ENCODE measurements around the gene TPM2. TPM values are rescaled to one million over a fixed set of nuclear protein-coding genes. Genes with fewer than 3 reads are reported as not detected.

Gene TPM2
- total and polyA plus RNA-seq, 2 donors (not counting 1 experiment from before 2014, with no cell fraction given) = 2.4 to 6.3 TPM

DNA sequence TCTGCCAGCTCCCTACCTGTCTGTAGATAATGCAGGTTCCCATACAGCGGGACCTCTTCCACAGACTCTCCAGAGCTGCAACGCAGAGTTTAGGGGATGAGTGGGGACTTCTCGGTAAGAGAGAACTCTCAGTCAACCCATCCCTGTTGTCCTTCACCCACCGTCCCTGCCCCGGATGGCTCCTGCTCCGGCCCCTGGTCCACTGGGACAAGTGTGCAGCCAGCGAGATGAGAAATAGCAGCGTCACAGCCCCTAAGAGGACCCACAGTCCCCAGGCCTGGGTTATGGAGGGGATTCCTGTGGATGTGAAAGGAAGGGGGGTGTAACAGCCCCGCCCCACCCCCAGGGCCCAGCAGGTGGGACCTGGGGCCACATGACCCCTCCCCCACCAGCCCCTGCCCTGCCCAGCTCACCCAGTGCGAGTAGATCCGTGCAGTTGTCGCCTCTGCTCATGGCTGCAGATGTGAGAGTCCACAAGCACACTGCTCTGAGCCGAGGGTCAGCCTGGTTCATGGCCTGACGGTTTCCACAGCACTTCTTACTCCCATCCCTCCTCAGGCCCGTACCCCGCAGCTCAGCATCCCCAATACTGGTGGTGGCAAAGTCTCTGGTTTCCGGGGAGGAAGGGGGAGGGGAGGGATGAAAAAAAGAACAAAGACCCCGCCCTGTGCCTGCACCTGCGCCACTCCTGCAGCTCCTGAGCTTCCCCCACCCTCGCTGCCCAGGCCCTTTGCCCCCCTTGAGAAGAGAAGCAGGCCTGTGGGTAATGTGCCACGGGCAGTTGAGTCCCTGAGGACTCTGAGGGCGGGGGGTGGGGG, 39.2 kb downstream of the TPM2 start, which contains the start of gene SIT1:
Gene SIT1, minus strand, starts transcription at position 591 of the 818 bp plus-strand sequence. Its CDS starts 78 bp downstream, at position 513.
- WGBS (ENCODE audit: insufficient coverage) = 14% methylated on average over 5 of the region's 22 CpGs
- H3K4me3 ChIP-seq (ENCODE audit: control extremely low read depth in 1 of 5, extremely low read depth in 1 of 5, insufficient read depth in 1 of 5, low read depth in 2 of 5, low read length in 4 of 5) = peak within 1 kb of the TSS; percentile 38 to 75 (median 65)

More for the DNA sequence above, 39.2 kb downstream of the TPM2 start, which contains the start of gene SIT1:
- H3K4me3 Mint-ChIP-seq = peak within 1 kb of the TSS; percentile 97
- H3K27me3 ChIP-seq (replicated peaks in 1 of 4; ENCODE audit: control extremely low read depth in 1 of 4, control insufficient read depth in 3 of 4, insufficient read depth in 4 of 4, low read length in 3 of 4) = no peaks in the 10 kb centered on the region
- CTCF ChIA-PET = interaction anchor here (0.8 to 15.0 kb wide), 8 partner anchors 10 to 81 kb away, joined by 3 to 357 read pairs (median 11); partner anchors contain the start of genes ARHGEF39, CCDC107, CD72 and CREB3
- intact Hi-C loops (cut with micrococcal nuclease) = no loop called here
- peaks cover 66% of the 10 kb centered on the region for H3K4me1 Mint-ChIP-seq
- H3K4me2 ChIP-seq (replicated peaks; ENCODE audit: low read depth, low read length, poor library complexity, severe bottlenecking) = peak within 1 kb of the TSS; percentile 93
- H2AFZ ChIP-seq (ENCODE audit: insufficient read depth, low read depth, low read length, poor library complexity, severe bottlenecking) = peak within 1 kb of the TSS; percentile 68
- H3K27me3 Mint-ChIP-seq = no peaks in the 10 kb centered on the region
- peak within 1 kb of the TSS; percentile 70 for H3K9ac ChIP-seq (ENCODE audit: low read length)
- DNase-seq (peak; percentile 57), ATAC-seq (ENCODE audit: low read depth) (peak; percentile 4)
- POLR2A ChIA-PET = interaction anchor here (0.7 to 9.7 kb wide), 4 partner anchors 7 to 537 kb away, joined by 3 to 114 read pairs (median 38); partner anchors contain the start of genes CCDC107, CD72 and RMRP
- H3K27ac Mint-ChIP-seq = peak within 1 kb of the TSS; percentile 97
- H3K9me3 ChIP-seq (ENCODE audit: control extremely low read depth in 1 of 3, control insufficient read depth in 2 of 3, insufficient read depth in 1 of 3, low read length in 2 of 3) = no peaks in the 10 kb centered on the region
- H3K36me3 ChIP-seq (replicated peaks in 1 of 2; ENCODE audit: control extremely low read depth in 1 of 2, control insufficient read depth in 1 of 2, extremely low read depth in 1 of 2, insufficient read depth in 2 of 2, low read length in 1 of 2) = peaks cover 0 to 5% of the 10 kb centered on the region in 2 experiments
- no peaks in the 10 kb centered on the region for H3K9me3 Mint-ChIP-seq (ENCODE audit: insufficient read depth)
- peak within 1 kb of the TSS; percentile 67 to 95 for H3K27ac ChIP-seq (ENCODE audit: low read length in 2 of 2)
- no peaks in the 10 kb centered on the region for H4K20me1 ChIP-seq (ENCODE audit: control insufficient read depth, insufficient read depth, low read length, poor library complexity, severe bottlenecking)
- peaks cover 46 to 61% of the 10 kb centered on the region in 2 donors for H3K4me1 ChIP-seq (ENCODE audit: control insufficient read depth in 2 of 2, insufficient read depth in 2 of 2, low read length in 2 of 2)
- H3K79me2 ChIP-seq (ENCODE audit: control insufficient read depth, insufficient read depth, low read length) = peaks cover 19% of the 10 kb centered on the region
- TF ChIP-seq EZH2 (IDR thresholded peaks at IDR 0.05; ENCODE audit: borderline replicate concordance, insufficient read depth, low read depth, low read length, poor library complexity, severe bottlenecking) = no peak
- TF ChIP-seq, protein P1, sequence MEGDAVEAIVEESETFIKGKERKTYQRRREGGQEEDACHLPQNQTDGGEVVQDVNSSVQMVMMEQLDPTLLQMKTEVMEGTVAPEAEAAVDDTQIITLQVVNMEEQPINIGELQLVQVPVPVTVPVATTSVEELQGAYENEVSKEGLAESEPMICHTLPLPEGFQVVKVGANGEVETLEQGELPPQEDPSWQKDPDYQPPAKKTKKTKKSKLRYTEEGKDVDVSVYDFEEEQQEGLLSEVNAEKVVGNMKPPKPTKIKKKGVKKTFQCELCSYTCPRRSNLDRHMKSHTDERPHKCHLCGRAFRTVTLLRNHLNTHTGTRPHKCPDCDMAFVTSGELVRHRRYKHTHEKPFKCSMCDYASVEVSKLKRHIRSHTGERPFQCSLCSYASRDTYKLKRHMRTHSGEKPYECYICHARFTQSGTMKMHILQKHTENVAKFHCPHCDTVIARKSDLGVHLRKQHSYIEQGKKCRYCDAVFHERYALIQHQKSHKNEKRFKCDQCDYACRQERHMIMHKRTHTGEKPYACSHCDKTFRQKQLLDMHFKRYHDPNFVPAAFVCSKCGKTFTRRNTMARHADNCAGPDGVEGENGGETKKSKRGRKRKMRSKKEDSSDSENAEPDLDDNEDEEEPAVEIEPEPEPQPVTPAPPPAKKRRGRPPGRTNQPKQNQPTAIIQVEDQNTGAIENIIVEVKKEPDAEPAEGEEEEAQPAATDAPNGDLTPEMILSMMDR (IDR thresholded peaks at IDR 0.05) = no peak
